ENCODE results near the gene EPHA8.

Gene EPHA8

DNA sequence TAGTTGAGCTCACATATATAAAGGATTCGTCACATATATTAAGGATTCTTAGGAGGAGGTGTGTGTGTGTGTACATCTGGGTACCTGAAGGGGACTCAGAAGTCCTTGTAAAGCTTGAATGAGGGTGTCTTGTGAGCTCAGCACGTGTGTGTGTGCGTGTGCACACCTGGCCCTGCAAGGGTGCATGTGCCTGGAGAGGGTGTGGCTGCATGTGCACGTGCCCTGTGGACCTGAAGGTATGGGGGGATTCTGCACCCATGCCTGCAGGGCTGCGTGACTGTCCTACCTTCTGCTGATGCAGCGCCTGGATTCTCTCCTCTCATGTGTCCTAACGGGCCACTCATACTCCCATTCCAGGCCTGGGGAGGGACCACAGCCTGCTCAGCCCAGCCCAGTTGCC lies 24.0 kb downstream of the EPHA8 start:
- TF ChIP-seq, protein P1, sequence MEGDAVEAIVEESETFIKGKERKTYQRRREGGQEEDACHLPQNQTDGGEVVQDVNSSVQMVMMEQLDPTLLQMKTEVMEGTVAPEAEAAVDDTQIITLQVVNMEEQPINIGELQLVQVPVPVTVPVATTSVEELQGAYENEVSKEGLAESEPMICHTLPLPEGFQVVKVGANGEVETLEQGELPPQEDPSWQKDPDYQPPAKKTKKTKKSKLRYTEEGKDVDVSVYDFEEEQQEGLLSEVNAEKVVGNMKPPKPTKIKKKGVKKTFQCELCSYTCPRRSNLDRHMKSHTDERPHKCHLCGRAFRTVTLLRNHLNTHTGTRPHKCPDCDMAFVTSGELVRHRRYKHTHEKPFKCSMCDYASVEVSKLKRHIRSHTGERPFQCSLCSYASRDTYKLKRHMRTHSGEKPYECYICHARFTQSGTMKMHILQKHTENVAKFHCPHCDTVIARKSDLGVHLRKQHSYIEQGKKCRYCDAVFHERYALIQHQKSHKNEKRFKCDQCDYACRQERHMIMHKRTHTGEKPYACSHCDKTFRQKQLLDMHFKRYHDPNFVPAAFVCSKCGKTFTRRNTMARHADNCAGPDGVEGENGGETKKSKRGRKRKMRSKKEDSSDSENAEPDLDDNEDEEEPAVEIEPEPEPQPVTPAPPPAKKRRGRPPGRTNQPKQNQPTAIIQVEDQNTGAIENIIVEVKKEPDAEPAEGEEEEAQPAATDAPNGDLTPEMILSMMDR (IDR thresholded peaks at IDR 0.05; ENCODE audit: insufficient read depth, low read depth, low read length, missing control alignments), result no peak
- no peak overlapping the region for H3K4me3 ChIP-seq (ENCODE audit: low read depth, low read length)
- no peak for DNase-seq (ENCODE audit: low read depth)

- no peak overlapping the region for H3K4me3 ChIP-seq (ENCODE audit: low read depth, low read length)
- TF ChIP-seq, protein P1 (IDR thresholded peaks at IDR 0.05; ENCODE audit: insufficient read depth, low read depth, low read length, missing control alignments), result no peak
- no peak for DNase-seq (ENCODE audit: low read depth)
These were observed 25.7 kb downstream of the EPHA8 start for GRCh38 chr1:22588899-22589422.

- no peak for DNase-seq (ENCODE audit: low read depth)
- TF ChIP-seq, protein P1 (IDR thresholded peaks at IDR 0.05; ENCODE audit: insufficient read depth, low read depth, low read length, missing control alignments), result no peak
- H3K4me3 ChIP-seq (ENCODE audit: low read depth, low read length), result no peak overlapping the region
These were observed 28.3 kb downstream of the EPHA8 start for GRCh38 chr1:22591576-22591975.

DNA sequence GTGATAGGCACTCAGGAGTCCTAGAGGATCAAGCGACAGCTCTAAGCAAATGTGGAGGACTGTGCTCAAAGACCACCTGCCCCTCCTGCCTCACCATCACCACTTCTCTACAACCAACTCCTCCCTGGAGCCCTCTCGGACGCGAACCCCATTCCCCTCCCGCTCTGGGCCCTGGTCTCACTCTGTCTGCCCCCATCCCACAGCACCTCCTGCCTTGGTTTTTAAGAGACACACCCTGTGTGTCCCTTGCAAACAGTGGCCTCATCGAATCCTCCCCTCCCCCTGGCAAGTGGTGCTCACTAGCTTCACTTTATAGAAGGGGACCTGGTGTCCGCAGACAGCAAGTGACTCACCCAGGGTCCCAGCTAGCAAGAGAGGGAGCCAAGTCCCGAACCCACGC lies 28.8 kb downstream of the EPHA8 start:
- no peak overlapping the region for H3K4me3 ChIP-seq (ENCODE audit: low read depth, low read length)
- TF ChIP-seq, protein P1 (IDR thresholded peaks at IDR 0.05; ENCODE audit: insufficient read depth, low read depth, low read length, missing control alignments), result no peak
- no peak for DNase-seq (ENCODE audit: low read depth)

DNA sequence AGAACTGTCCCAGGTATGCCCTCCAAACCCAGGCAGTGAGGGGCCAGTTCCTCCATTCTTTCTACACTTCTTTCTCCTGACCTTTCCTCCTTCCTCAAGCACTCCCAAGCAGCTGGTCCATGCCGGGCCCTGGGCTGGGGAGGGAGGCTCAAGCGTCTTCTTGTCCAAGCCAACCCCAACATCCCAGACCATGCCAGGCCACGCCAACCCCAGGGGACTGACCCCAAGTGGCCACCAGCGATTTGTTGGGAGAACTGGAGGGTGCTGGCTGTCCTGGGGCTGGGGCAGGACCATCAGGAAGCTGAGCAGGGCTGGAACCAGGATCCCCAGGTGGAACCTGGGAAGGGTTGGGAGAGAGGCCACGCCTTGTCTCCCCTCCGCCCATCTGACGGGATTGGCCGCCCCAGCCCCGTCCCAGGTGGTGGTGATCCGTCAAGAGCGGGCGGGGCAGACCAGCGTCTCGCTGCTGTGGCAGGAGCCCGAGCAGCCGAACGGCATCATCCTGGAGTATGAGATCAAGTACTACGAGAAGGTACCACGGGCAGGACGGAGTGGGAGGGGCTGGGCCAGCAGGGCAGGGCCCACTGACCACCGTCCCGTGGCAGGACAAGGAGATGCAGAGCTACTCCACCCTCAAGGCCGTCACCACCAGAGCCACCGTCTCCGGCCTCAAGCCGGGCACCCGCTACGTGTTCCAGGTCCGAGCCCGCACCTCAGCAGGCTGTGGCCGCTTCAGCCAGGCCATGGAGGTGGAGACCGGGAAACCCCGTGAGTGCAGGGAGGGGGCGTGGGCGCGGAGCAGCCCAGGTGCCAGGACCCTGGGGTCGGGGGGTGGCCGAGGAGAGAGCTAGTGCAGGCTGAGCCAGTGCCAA lies 29.9 kb downstream of the EPHA8 start:
- no peak overlapping the region for H3K4me3 ChIP-seq (ENCODE audit: low read depth, low read length)
- TF ChIP-seq, protein P1 (IDR thresholded peaks at IDR 0.05; ENCODE audit: insufficient read depth, low read depth, low read length, missing control alignments), result no peak
- no peak for DNase-seq (ENCODE audit: low read depth)

DNA sequence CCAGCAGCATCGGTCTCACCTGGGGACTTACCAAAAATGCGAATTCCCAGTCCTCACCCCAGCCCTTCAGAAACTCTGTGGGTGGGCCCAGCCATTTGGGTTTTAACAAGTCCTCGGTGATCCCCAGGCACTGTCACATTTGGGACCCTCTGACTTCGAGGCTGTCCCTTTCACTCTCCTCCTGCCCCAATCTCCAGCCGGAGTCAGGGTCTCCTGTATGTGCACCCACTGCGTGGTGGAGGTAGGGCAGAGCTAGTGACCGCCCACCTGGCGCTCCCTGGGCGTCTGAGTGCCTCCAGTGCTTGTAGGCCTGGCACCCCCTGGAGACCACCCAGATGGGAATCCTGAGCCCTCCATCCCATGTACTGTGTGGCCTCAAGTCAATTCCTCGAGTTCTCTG lies 31.1 kb downstream of the EPHA8 start:
- TF ChIP-seq, protein P1 (IDR thresholded peaks at IDR 0.05; ENCODE audit: insufficient read depth, low read depth, low read length, missing control alignments), result no peak
- DNase-seq (ENCODE audit: low read depth), result no peak
- H3K4me3 ChIP-seq (ENCODE audit: low read depth, low read length), result no peak overlapping the region
